ENCODE measurements around the gene EVA1A. TPM values are rescaled to one million over a fixed set of nuclear protein-coding genes. Genes with fewer than 3 reads are reported as not detected.

The EVA1A gene
- polyA plus RNA-seq, 1 experiment: 41.0 TPM

DNA sequence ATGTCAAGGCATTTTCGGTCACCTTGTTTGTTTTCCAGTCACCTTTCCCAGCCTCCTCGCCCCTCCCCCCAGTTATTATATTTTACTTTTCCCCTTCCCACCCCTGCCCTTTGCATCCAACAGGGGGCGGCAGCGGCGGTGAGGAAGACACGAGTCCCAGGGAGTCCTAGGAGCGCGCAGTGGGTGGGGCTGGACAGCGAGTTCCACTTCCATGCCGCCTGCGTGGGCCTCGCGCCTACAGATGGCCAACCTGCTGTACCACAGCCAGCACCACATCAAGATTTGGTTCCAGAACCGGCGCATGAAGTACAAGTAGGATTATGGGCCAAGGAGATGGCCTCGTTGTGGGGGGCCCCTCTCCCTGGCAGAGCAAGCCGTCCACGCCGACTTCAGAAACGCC lies 37.2 kb upstream of the EVA1A start:
- Histone ChIP-seq H3K36me3 (ENCODE audit: control insufficient read depth, insufficient read depth, low read length) (no peaks in the 10 kb centered on the region), H3K4me3 (ENCODE audit: low read depth, low read length) (no peak overlapping the region), H3K27me3 (ENCODE audit: control insufficient read depth, insufficient read depth, low read length) (no peaks in the 10 kb centered on the region)
- ChIA-PET POLR2A (no interaction called here), CTCF (interaction anchor here (2.9 kb wide), 1 partner anchor 11 kb away, joined by 9 read pairs; no protein-coding TSS in a partner anchor)
- DNase-seq (ENCODE audit: low read depth): no peak
- TF ChIP-seq, protein P1, sequence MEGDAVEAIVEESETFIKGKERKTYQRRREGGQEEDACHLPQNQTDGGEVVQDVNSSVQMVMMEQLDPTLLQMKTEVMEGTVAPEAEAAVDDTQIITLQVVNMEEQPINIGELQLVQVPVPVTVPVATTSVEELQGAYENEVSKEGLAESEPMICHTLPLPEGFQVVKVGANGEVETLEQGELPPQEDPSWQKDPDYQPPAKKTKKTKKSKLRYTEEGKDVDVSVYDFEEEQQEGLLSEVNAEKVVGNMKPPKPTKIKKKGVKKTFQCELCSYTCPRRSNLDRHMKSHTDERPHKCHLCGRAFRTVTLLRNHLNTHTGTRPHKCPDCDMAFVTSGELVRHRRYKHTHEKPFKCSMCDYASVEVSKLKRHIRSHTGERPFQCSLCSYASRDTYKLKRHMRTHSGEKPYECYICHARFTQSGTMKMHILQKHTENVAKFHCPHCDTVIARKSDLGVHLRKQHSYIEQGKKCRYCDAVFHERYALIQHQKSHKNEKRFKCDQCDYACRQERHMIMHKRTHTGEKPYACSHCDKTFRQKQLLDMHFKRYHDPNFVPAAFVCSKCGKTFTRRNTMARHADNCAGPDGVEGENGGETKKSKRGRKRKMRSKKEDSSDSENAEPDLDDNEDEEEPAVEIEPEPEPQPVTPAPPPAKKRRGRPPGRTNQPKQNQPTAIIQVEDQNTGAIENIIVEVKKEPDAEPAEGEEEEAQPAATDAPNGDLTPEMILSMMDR (IDR thresholded peaks at IDR 0.05; ENCODE audit: insufficient read depth, low read depth, low read length): no peak

DNA sequence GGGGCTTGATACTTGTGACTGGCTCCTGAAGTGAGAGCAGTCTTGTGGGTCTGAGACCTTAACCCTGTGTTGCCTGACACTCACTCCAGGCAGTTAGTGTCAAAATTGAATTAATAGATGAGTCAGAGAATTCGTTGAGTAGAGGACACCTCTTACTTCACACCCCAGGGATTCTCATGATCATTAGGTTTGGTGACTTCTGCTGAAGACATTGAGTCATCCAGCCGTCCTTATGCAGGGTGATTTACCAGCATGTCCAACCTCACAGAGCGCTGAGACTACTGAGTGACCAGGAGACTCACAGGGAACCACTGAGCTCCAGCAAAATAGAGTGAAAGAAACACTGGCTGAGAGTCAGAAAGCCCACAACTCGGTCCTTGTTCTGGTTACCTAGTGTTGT lies 36.0 kb upstream of the EVA1A start:
- TF ChIP-seq, protein P1 (IDR thresholded peaks at IDR 0.05; ENCODE audit: insufficient read depth, low read depth, low read length): no peak
- H3K4me3 ChIP-seq (ENCODE audit: low read depth, low read length): no peak overlapping the region
- H3K27me3 ChIP-seq (ENCODE audit: control insufficient read depth, insufficient read depth, low read length): no peaks in the 10 kb centered on the region
- ChIA-PET CTCF (interaction anchor here (0.6 to 2.9 kb wide), 4 partner anchors 9 to 36 kb away, joined by 4 to 9 read pairs (median 6); partner anchors contain the start of gene EVA1A), POLR2A (interaction anchor here (1.0 to 1.1 kb wide), 2 partner anchors 10 to 35 kb away, joined by 3 read pairs; no protein-coding TSS in a partner anchor)
- no peak for DNase-seq (ENCODE audit: low read depth)
- no peaks in the 10 kb centered on the region for H3K36me3 ChIP-seq (ENCODE audit: control insufficient read depth, insufficient read depth, low read length)

DNA sequence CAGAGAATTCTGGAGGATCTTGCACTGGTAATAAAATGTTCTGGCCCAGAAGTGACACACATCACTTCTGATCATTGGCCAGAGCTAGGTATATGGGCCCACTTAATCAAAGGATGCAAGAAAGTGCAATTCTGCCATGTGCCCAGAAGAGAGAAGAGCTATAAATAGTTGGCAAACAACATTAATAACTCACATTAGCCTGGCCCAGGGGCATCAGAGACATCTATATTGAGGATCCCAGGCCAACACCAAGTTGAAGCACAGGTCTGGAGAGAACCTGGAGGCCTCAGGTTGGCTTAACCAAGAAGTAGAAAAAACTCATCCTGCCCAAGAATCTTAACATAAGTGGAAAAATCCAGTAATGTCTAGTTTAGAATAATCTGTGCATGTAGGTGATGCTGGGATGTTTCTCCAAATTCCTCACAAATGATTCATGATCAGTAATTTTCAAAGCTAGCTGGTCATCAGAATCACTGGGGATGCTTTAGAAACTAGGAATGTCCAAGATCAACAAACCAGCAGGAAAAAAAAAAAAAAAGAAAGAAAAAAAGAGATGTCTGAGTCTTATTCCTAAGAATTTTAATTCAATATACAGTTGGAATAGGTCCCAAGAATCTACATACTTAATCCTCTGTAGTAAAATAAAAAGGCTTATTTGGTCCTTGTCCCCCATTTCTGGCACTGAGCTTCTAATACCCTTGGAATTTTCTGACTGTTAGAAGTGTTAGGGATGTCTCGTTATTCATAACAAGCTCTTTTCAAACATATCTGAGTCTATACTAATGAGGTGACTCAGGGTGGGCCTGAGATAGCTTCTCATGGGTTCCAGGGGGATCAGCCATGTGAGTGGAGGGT lies 35.0 kb upstream of the EVA1A start:
- CTCF ChIA-PET: interaction anchor here (0.8 to 2.9 kb wide), 6 partner anchors 10 to 45 kb away, joined by 3 to 9 read pairs (median 5); partner anchors contain the start of gene EVA1A
- H3K27me3 ChIP-seq (ENCODE audit: control insufficient read depth, insufficient read depth, low read length): no peaks in the 10 kb centered on the region
- DNase-seq (ENCODE audit: low read depth): peak; percentile 88
- POLR2A ChIA-PET: interaction anchor here (0.7 to 1.1 kb wide), 2 partner anchors 11 to 93 kb away, joined by 3 to 6 read pairs; no protein-coding TSS in a partner anchor
- H3K36me3 ChIP-seq (ENCODE audit: control insufficient read depth, insufficient read depth, low read length): no peaks in the 10 kb centered on the region
- no peak overlapping the region for H3K4me3 ChIP-seq (ENCODE audit: low read depth, low read length)
- TF ChIP-seq, protein P1 (IDR thresholded peaks at IDR 0.05; ENCODE audit: insufficient read depth, low read depth, low read length): no peak

DNA sequence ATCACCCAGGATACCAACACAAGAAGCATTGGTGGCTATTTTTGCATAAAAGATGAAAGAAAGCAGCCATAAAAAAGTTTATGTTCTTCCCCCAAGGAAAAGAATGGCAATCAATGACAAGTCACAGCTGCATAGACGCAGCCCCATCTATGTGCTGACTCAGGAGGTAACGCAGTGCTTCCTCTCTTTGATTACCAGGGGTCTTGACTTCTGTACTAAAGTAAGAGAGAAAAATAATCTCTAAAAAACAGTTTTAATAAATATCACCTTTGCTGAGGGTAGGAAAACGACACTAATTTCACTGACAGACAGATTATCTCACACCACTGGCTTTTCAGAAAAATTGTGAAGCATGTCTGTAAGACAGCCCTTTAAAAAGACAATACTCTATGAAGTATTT lies 33.9 kb upstream of the EVA1A start:
- ChIA-PET CTCF (no interaction called here), POLR2A (no interaction called here)
- H3K27me3 ChIP-seq (ENCODE audit: control insufficient read depth, insufficient read depth, low read length): no peaks in the 10 kb centered on the region
- DNase-seq (ENCODE audit: low read depth): no peak
- H3K36me3 ChIP-seq (ENCODE audit: control insufficient read depth, insufficient read depth, low read length): no peaks in the 10 kb centered on the region
- TF ChIP-seq, protein P1 (IDR thresholded peaks at IDR 0.05; ENCODE audit: insufficient read depth, low read depth, low read length): no peak
- H3K4me3 ChIP-seq (ENCODE audit: low read depth, low read length): no peak overlapping the region

DNA sequence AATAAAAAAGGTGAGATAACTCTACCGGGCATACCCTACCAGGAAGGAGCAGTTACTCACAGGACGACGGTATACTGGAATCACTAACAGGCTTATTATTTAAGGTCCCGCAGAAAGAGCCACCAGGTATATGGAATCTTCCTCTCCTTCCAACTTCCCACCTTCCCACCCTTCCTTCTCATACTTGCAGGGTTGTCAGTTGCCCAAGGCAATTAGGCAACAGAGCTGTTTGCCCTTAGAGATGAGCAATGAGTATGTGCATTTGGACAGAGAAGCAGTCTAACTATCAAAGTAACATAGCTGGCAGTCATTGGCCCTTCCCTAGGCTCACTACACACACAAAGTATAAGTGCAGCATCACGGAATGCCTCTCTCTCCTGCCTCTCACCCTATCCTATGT lies 32.1 kb upstream of the EVA1A start:
- TF ChIP-seq, protein P1 (IDR thresholded peaks at IDR 0.05; ENCODE audit: insufficient read depth, low read depth, low read length): no peak
- Histone ChIP-seq H3K27me3 (ENCODE audit: control insufficient read depth, insufficient read depth, low read length) (no peaks in the 10 kb centered on the region), H3K4me3 (ENCODE audit: low read depth, low read length) (no peak overlapping the region), H3K36me3 (ENCODE audit: control insufficient read depth, insufficient read depth, low read length) (no peaks in the 10 kb centered on the region)
- CTCF ChIA-PET: interaction anchor here (0.6 to 1.9 kb wide), 5 partner anchors 13 to 127 kb away, joined by 3 to 9 read pairs (median 5); no protein-coding TSS in a partner anchor
- DNase-seq (ENCODE audit: low read depth): no peak
- POLR2A ChIA-PET: no interaction called here

Data from BJ (cell line).